T follicular helper cell (primary cell): ENCODE measurements around the gene VAV2.

ENCODE experiments used
- DNase-seq: peaks from one replicate; pipeline ENCODE4 v3.0.0-alpha.2; 2020; ENCODE audit warnings: low read depth

Gene VAV2

GRCh38 chr9:134027561-134027960, 35.4 kb upstream of the VAV2 start:
- DNase-seq = no peak

GRCh38 chr9:134026981-134027380, 34.9 kb upstream of the VAV2 start:
- no peak for DNase-seq

GRCh38 chr9:134026581-134026980, 34.5 kb upstream of the VAV2 start:
- DNase-seq = no peak

GRCh38 chr9:134025606-134026541, 33.8 kb upstream of the VAV2 start:
- peak; percentile 19 for DNase-seq

GRCh38 chr9:134024828-134025605, 32.9 kb upstream of the VAV2 start, which contains the start of gene BRD3OS:
TSS of gene BRD3OS (plus strand) at chr9:134025481. CDS start at chr9:134026748, 1,267 bp downstream.
- DNase-seq = peak; percentile 89

- no peak for DNase-seq
Measured at GRCh38 chr9:134024214-134024792, 32.2 kb upstream of the VAV2 start.

- no peak for DNase-seq
Measured at GRCh38 chr9:134014946-134015345, 22.8 kb upstream of the VAV2 start.

- DNase-seq = no peak
Measured at GRCh38 chr9:134011401-134011800, 19.3 kb upstream of the VAV2 start.

- DNase-seq = no peak
Measured at GRCh38 chr9:134010310-134011173, 18.4 kb upstream of the VAV2 start.

GRCh38 chr9:134007571-134007970, 15.4 kb upstream of the VAV2 start:
- no peak for DNase-seq

GRCh38 chr9:134007150-134007549, 15.0 kb upstream of the VAV2 start:
- no peak for DNase-seq

- DNase-seq = no peak
Measured at GRCh38 chr9:134005381-134005780, 13.3 kb upstream of the VAV2 start.

- DNase-seq = no peak
Measured at GRCh38 chr9:134004881-134005280, 12.8 kb upstream of the VAV2 start.

GRCh38 chr9:134004131-134004873, 12.2 kb upstream of the VAV2 start:
- DNase-seq = no peak

- DNase-seq = no peak
Measured at GRCh38 chr9:134003237-134003636, 11.1 kb upstream of the VAV2 start.

GRCh38 chr9:134002796-134003195, 10.7 kb upstream of the VAV2 start:
- no peak for DNase-seq

- DNase-seq = no peak
Measured at GRCh38 chr9:133999851-134000265, 7.7 kb upstream of the VAV2 start.

- DNase-seq = no peak
Measured at GRCh38 chr9:133998915-133999595, 6.9 kb upstream of the VAV2 start.

GRCh38 chr9:133997584-133997983, 5.5 kb upstream of the VAV2 start:
- DNase-seq = no peak
